GM12878 (cell line): Measurements from ENCODE around the gene BPGM. TPM values are rescaled to one million over a fixed set of nuclear protein-coding genes. Genes with fewer than 3 reads are reported as not detected.

Experiments
- ATAC-seq: fragments of 200-7000 bp; cut with Tn5 transposase; 3 replicates; pipeline ENCODE4 v1.9.1; 2020; ENCODE audit warnings: mild to moderate bottlenecking, moderate library complexity
- BruUV-seq: library from RNA; stranded (reverse); fragments of 400-500 nt; replicated peaks from 2 replicates; lab custom pipeline; 2021; lab: Mats Ljungman, UMichigan
- CTCF ChIA-PET: fragments of 300-600 bp; sonication (Branson Sonifier 250); formaldehyde crosslinking; extraction: SDS; loops from one replicate; lab custom pipeline; 2021; ENCODE audit warnings: inconsistent platforms; lab: Yijun Ruan, JAX
- POLR2A ChIA-PET: fragments of 350-600 bp; formaldehyde crosslinking; extraction: SDS; loops from one replicate; lab custom pipeline; 2021; ENCODE audit warnings: inconsistent platforms; lab: Charles Lee
- RAD21 ChIA-PET: fragments of 300-600 bp; sonication (Branson Sonifier 250); formaldehyde crosslinking; loops from one replicate; lab custom pipeline; 2023; ENCODE audit warnings: antibody characterized with exemption; ENCODE audit not compliant: unreplicated experiment; lab: Charles Lee
- SMC1A ChIA-PET: fragments of 300-600 bp; sonication (Branson Sonifier 250); formaldehyde crosslinking; loops from one replicate; lab custom pipeline; 2023; ENCODE audit not compliant: unreplicated experiment, uncharacterized antibody; lab: Charles Lee
- DNase-seq: peaks from one replicate; pipeline ENCODE4 v3.0.0-alpha.2; 2011; ENCODE audit warnings: low read depth, low spot score
- FAIRE-seq: peaks from 3 replicates; lab custom pipeline; 2011; peaks lifted over from hg19 to GRCh38; lab: Jason Lieb, UNC
- H2AFZ ChIP-seq: 2 replicates; pipeline ENCODE4 v1.6.0; 2011; ENCODE audit warnings: low read depth, low read length, control low read depth; ENCODE audit not compliant: control insufficient read depth
- H3K27ac ChIP-seq: 2 replicates; pipeline ENCODE4 v1.5.1; 2011; ENCODE audit warnings: control low read depth; ENCODE audit not compliant: control insufficient read depth, insufficient read depth
- H3K27me3 ChIP-seq, 2 experiments: replicated peaks in 1 of 2; 2 replicates each; pipeline versions ENCODE4 v1.6.0 to v1.6.1; 2011; ENCODE audit warnings: low read length in 1 of 2; ENCODE audit not compliant: control insufficient read depth in 2 of 2, insufficient read depth in 2 of 2
- H3K36me3 ChIP-seq, 2 experiments: 2 replicates each; pipeline ENCODE4 v1.5.1; 2011; ENCODE audit warnings: low read length in 1 of 2; ENCODE audit not compliant: control insufficient read depth in 2 of 2, insufficient read depth in 2 of 2
- H3K4me1 ChIP-seq: 2 replicates; pipeline ENCODE4 v1.6.1; 2011; ENCODE audit warnings: mild to moderate bottlenecking, low read length, moderate library complexity, mixed read lengths; ENCODE audit not compliant: control insufficient read depth, insufficient read depth
- H3K4me2 ChIP-seq: 2 replicates; pipeline ENCODE4 v1.6.0; 2011; ENCODE audit warnings: control low read depth; ENCODE audit not compliant: control insufficient read depth, insufficient read depth
- H3K4me3 ChIP-seq: fragments of 200-600 bp; sonication (generic); 2 replicates; pipeline ENCODE4 v1.5.1; 2016
- H3K79me2 ChIP-seq: 2 replicates; pipeline ENCODE4 v1.6.0; 2011; ENCODE audit warnings: low read length; ENCODE audit not compliant: control insufficient read depth, insufficient read depth
- H3K9ac ChIP-seq: 2 replicates; pipeline ENCODE4 v1.8.0; 2011; ENCODE audit warnings: low read length, control low read depth, mixed read lengths; ENCODE audit not compliant: control insufficient read depth, insufficient read depth
- H3K9me3 ChIP-seq: replicated peaks from 3 replicates; pipeline ENCODE4 v1.5.1; 2011; ENCODE audit warnings: mild to moderate bottlenecking, low read length; ENCODE audit not compliant: control insufficient read depth, insufficient read depth
- H4K20me1 ChIP-seq: 2 replicates; pipeline ENCODE4 v1.6.0; 2011; ENCODE audit not compliant: control insufficient read depth, insufficient read depth
- CBX3 ChIP-seq: fragments of 200-600 bp; sonication (generic); IDR thresholded peaks from 2 replicates; pipeline ENCODE4 v1.6.1; 2016; ENCODE audit warnings: low read depth, borderline replicate concordance
- DPF2 ChIP-seq: fragments of 450-650 bp; IDR thresholded peaks from 2 replicates; pipeline ENCODE4 v1.6.1; 2017; ENCODE audit warnings: mild to moderate bottlenecking
- POLR2A ChIP-seq: IDR thresholded peaks from 2 replicates; pipeline ENCODE4 v1.6.1; 2011; ENCODE audit warnings: low read depth, mild to moderate bottlenecking, low read length
- SMAD1 ChIP-seq: fragments of 450-650 bp; IDR thresholded peaks from 2 replicates; pipeline ENCODE4 v1.6.1; 2018; ENCODE audit warnings: mild to moderate bottlenecking, low read depth; ENCODE audit not compliant: partially characterized antibody
- SUPT20H ChIP-seq: IDR thresholded peaks from 2 replicates; pipeline ENCODE4 v1.6.1; 2011; ENCODE audit warnings: low read depth, mild to moderate bottlenecking, low read length, moderate library complexity, borderline replicate concordance; ENCODE audit not compliant: control insufficient read depth
- WGBS: methylation state at CpG from one replicate; pipeline ENCODE4 v1.1.6; 2016; ENCODE audit warnings: low lambda C conversion rate; ENCODE audit not compliant: insufficient replicate concordance, insufficient coverage; ENCODE audit errors: missing lambda C conversion rate; 5-methylcytosine and 5-hydroxymethylcytosine counted together
- in situ Hi-C: fragments of 300-500 bp; cut with MboI; formaldehyde crosslinking; loops from 9 replicates; pipeline ENCODE4 v1.14.3; 2018; ENCODE audit warnings: mixed read lengths
- intact Hi-C: fragments of 100-400 bp; cut with micrococcal nuclease; formaldehyde crosslinking; loops from one replicate; pipeline ENCODE4 v1.14.2; 2022; ENCODE audit not compliant: unreplicated experiment
- polyA plus RNA-seq, 11 experiments: library from polyadenylated mRNA; depleted of rRNA in 4 of 11; unstranded in 6 of 11; stranded (reverse) in 5 of 11; fragments of >200 nt; fragmentation: Nextera tagmentation in 4 of 11; fragmentation: Illumina TruSeq in 1 of 11; extraction: Ambion mirVana in 4 of 11; extraction: Trizol in 1 of 11; gene quantifications; 1 replicate in 1 of 11; 2 replicates in 10 of 11; pipeline versions ENCODE4 v1.2.1 to v1.2.3, GENCODE V29; 2011 to 2016; ENCODE audit warnings: inconsistent platforms in 2 of 11, missing spikeins in 2 of 11, low read depth in 1 of 11
- total RNA-seq, 4 experiments: library from RNA; depleted of rRNA in 3 of 4; stranded (reverse); fragments of >200 nt in 3 of 4; fragmentation: Illumina TruSeq in 1 of 4; extraction: Trizol in 1 of 4; gene quantifications; 2 replicates each; pipeline versions ENCODE4 v1.2.1 to v1.2.3, GENCODE V29; 2013 to 2021
- TF ChIP-seq, protein P1 (sequence below): fragments of 150-350 bp; IDR thresholded peaks from 2 replicates; pipeline ENCODE4 v1.6.1; 2016; ENCODE audit warnings: low read depth, low read length
- TF ChIP-seq, protein P2 (sequence below): fragments of 450-650 bp; IDR thresholded peaks from 2 replicates; pipeline ENCODE4 v1.6.1; 2018; ENCODE audit warnings: mild to moderate bottlenecking, low read depth, moderate library complexity; ENCODE audit not compliant: partially characterized antibody
- TF ChIP-seq, protein P3 (sequence below): IDR thresholded peaks from 2 replicates; pipeline ENCODE4 v1.6.1; 2012; ENCODE audit warnings: improper control_type of control experiment, low read depth, low read length; ENCODE audit not compliant: insufficient replicate concordance

The BPGM gene
- total and polyA plus RNA-seq, 10 of the 15 experiments (the other 5 are each of a cell fraction or from before 2014, with no cell fraction given), result 9.0 to 20.1 (median 15.2) TPM

DNA sequence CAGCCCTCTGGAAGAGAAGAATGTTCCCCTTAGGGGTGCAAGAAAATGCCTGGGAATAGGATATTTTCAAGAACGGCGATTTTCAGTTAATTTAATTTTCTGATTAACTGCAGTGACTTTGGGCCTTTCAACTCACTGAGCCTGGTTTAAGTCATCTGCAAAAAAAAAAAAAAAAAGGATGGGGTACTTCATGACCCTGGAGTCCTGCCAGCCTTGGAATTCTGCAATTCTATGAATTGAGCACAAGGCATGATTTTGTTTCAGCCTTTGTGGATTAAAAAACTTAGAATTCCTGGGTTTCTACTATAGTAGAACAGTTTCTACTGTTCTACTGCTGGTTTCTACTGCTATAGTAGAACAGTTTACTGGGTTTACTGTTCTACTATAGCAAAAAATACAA lies 74.5 kb downstream of the BPGM start:
- no peaks in the 10 kb centered on the region for H3K4me1 ChIP-seq
- ChIA-PET SMC1A (no interaction called here), RAD21 (interaction anchor here (1.5 kb wide), 1 partner anchor 222 kb away, joined by 3 read pairs; no protein-coding TSS in a partner anchor), CTCF (interaction anchor here (7.7 kb wide), 1 partner anchor 223 kb away, joined by 60 read pairs; no protein-coding TSS in a partner anchor), POLR2A (no interaction called here)
- H3K79me2 ChIP-seq, result no peaks in the 10 kb centered on the region
- no peak overlapping the region for H2AFZ ChIP-seq
- H3K27me3 ChIP-seq, result no peaks in the 10 kb centered on the region
- H3K9me3 ChIP-seq, result no peaks in the 10 kb centered on the region
- H3K4me2 ChIP-seq, result no peak overlapping the region
- WGBS, result 55% methylated on average over 2 of the region's 2 CpGs
- no peaks in the 10 kb centered on the region for H4K20me1 ChIP-seq
- DNase-seq (no peak), FAIRE-seq (no peak), ATAC-seq (no peak)
- no peak overlapping the region for H3K9ac ChIP-seq
- TF ChIP-seq, protein P1, sequence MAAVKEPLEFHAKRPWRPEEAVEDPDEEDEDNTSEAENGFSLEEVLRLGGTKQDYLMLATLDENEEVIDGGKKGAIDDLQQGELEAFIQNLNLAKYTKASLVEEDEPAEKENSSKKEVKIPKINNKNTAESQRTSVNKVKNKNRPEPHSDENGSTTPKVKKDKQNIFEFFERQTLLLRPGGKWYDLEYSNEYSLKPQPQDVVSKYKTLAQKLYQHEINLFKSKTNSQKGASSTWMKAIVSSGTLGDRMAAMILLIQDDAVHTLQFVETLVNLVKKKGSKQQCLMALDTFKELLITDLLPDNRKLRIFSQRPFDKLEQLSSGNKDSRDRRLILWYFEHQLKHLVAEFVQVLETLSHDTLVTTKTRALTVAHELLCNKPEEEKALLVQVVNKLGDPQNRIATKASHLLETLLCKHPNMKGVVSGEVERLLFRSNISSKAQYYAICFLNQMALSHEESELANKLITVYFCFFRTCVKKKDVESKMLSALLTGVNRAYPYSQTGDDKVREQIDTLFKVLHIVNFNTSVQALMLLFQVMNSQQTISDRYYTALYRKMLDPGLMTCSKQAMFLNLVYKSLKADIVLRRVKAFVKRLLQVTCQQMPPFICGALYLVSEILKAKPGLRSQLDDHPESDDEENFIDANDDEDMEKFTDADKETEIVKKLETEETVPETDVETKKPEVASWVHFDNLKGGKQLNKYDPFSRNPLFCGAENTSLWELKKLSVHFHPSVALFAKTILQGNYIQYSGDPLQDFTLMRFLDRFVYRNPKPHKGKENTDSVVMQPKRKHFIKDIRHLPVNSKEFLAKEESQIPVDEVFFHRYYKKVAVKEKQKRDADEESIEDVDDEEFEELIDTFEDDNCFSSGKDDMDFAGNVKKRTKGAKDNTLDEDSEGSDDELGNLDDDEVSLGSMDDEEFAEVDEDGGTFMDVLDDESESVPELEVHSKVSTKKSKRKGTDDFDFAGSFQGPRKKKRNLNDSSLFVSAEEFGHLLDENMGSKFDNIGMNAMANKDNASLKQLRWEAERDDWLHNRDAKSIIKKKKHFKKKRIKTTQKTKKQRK, result no peak
- TF ChIP-seq SMAD1 (no peak), DPF2 (no peak), POLR2A (no peak), CBX3 (no peak), SUPT20H (no peak)
- TF ChIP-seq, protein P2, sequence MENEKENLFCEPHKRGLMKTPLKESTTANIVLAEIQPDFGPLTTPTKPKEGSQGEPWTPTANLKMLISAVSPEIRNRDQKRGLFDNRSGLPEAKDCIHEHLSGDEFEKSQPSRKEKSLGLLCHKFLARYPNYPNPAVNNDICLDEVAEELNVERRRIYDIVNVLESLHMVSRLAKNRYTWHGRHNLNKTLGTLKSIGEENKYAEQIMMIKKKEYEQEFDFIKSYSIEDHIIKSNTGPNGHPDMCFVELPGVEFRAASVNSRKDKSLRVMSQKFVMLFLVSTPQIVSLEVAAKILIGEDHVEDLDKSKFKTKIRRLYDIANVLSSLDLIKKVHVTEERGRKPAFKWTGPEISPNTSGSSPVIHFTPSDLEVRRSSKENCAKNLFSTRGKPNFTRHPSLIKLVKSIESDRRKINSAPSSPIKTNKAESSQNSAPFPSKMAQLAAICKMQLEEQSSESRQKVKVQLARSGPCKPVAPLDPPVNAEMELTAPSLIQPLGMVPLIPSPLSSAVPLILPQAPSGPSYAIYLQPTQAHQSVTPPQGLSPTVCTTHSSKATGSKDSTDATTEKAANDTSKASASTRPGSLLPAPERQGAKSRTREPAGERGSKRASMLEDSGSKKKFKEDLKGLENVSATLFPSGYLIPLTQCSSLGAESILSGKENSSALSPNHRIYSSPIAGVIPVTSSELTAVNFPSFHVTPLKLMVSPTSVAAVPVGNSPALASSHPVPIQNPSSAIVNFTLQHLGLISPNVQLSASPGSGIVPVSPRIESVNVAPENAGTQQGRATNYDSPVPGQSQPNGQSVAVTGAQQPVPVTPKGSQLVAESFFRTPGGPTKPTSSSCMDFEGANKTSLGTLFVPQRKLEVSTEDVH, result no peak
- TF ChIP-seq, protein P3, sequence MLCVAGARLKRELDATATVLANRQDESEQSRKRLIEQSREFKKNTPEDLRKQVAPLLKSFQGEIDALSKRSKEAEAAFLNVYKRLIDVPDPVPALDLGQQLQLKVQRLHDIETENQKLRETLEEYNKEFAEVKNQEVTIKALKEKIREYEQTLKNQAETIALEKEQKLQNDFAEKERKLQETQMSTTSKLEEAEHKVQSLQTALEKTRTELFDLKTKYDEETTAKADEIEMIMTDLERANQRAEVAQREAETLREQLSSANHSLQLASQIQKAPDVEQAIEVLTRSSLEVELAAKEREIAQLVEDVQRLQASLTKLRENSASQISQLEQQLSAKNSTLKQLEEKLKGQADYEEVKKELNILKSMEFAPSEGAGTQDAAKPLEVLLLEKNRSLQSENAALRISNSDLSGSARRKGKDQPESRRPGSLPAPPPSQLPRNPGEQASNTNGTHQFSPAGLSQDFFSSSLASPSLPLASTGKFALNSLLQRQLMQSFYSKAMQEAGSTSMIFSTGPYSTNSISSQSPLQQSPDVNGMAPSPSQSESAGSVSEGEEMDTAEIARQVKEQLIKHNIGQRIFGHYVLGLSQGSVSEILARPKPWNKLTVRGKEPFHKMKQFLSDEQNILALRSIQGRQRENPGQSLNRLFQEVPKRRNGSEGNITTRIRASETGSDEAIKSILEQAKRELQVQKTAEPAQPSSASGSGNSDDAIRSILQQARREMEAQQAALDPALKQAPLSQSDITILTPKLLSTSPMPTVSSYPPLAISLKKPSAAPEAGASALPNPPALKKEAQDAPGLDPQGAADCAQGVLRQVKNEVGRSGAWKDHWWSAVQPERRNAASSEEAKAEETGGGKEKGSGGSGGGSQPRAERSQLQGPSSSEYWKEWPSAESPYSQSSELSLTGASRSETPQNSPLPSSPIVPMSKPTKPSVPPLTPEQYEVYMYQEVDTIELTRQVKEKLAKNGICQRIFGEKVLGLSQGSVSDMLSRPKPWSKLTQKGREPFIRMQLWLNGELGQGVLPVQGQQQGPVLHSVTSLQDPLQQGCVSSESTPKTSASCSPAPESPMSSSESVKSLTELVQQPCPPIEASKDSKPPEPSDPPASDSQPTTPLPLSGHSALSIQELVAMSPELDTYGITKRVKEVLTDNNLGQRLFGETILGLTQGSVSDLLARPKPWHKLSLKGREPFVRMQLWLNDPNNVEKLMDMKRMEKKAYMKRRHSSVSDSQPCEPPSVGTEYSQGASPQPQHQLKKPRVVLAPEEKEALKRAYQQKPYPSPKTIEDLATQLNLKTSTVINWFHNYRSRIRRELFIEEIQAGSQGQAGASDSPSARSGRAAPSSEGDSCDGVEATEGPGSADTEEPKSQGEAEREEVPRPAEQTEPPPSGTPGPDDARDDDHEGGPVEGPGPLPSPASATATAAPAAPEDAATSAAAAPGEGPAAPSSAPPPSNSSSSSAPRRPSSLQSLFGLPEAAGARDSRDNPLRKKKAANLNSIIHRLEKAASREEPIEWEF, result no peak
- BruUV-seq, result no TSS peak
- intact Hi-C loops, result no loop called here
- H3K4me3 ChIP-seq, result no peak overlapping the region
- in situ Hi-C loops, result no loop called here
- no peak overlapping the region for H3K27ac ChIP-seq
- no peaks in the 10 kb centered on the region for H3K36me3 ChIP-seq
